IMR-90 (cell line): Measurements from ENCODE around the gene SLCO1B1. TPM values are rescaled to one million over a fixed set of nuclear protein-coding genes. Genes with fewer than 3 reads are reported as not detected.
"Not testable (repeated sequence)": the region's sequence is repeated elsewhere in the genome, so short reads cannot be mapped to it uniquely, and the experiment has no call there.

Experiments used
- ATAC-seq: fragments of 200-7000 bp; cut with Tn5 transposase; 2 replicates; pipeline ENCODE4 v1.9.1; 2020; ENCODE audit warnings: low read depth, mild to moderate bottlenecking, moderate library complexity
- BruUV-seq: library from RNA; stranded (reverse); fragments of 400-500 nt; replicated peaks from 2 replicates; lab custom pipeline; 2021; lab: Mats Ljungman, UMichigan
- CTCF ChIA-PET: fragments of 300-600 bp; formaldehyde crosslinking; extraction: SDS; loops from one replicate; lab custom pipeline; 2021; ENCODE audit warnings: antibody characterized with exemption; lab: Yijun Ruan, JAX
- POLR2A ChIA-PET: fragments of 300-600 bp; sonication (Branson Sonifier 250); formaldehyde crosslinking; loops from one replicate; lab custom pipeline; 2022; ENCODE audit warnings: antibody characterized with exemption; ENCODE audit not compliant: unreplicated experiment; lab: Charles Lee
- DNase-seq: peaks from one replicate; pipeline ENCODE4 v3.0.0; 2013
- H2AFZ ChIP-seq: replicated peaks from 2 replicates; pipeline ENCODE3; 2013; ENCODE audit warnings: low read length, mild to moderate bottlenecking; ENCODE audit not compliant: poor library complexity
- H2AK5ac ChIP-seq: 2 replicates; pipeline ENCODE4 v1.6.1; 2013; ENCODE audit warnings: low read depth, low read length, inconsistent platforms
- H2AK9ac ChIP-seq: replicated peaks from 2 replicates; pipeline ENCODE3; 2013; ENCODE audit warnings: mild to moderate bottlenecking, low read depth, low read length, moderate library complexity; ENCODE audit not compliant: poor library complexity
- H2BK120ac ChIP-seq: 2 replicates; pipeline ENCODE4 v1.6.1; 2013; ENCODE audit warnings: low read depth, low read length, inconsistent platforms
- H2BK15ac ChIP-seq: 3 replicates; pipeline ENCODE4 v1.6.1; 2013; ENCODE audit warnings: low read depth, low read length, inconsistent platforms
- H2BK20ac ChIP-seq: 2 replicates; pipeline ENCODE4 v1.6.1; 2013; ENCODE audit warnings: low read depth, mild to moderate bottlenecking, inconsistent platforms, low read length, moderate library complexity
- H2BK5ac ChIP-seq: 2 replicates; pipeline ENCODE4 v1.6.1; 2013; ENCODE audit warnings: mild to moderate bottlenecking, low read depth, low read length, inconsistent platforms; ENCODE audit not compliant: poor library complexity, severe bottlenecking
- H3K14ac ChIP-seq: replicated peaks from 2 replicates; pipeline ENCODE4 v1.6.1; 2013; ENCODE audit warnings: low read depth, low read length, inconsistent platforms
- H3K18ac ChIP-seq: 2 replicates; pipeline ENCODE4 v1.6.1; 2013; ENCODE audit warnings: low read depth, low read length, control low read depth
- H3K23ac ChIP-seq: 2 replicates; pipeline ENCODE4 v1.6.1; 2013; ENCODE audit warnings: low read depth, low read length, inconsistent platforms
- H3K27ac ChIP-seq: 2 replicates; pipeline ENCODE4 v1.5.1; 2013; ENCODE audit warnings: mild to moderate bottlenecking, control low read depth, low read length; ENCODE audit not compliant: insufficient read depth
- H3K27me3 ChIP-seq: 2 replicates; pipeline ENCODE4 v1.6.1; 2013; ENCODE audit warnings: low read length; ENCODE audit not compliant: control insufficient read depth, insufficient read depth
- H3K36me3 ChIP-seq: 2 replicates; pipeline ENCODE4 v1.6.1; 2013; ENCODE audit warnings: low read length, mixed read lengths; ENCODE audit not compliant: control insufficient read depth, insufficient read depth
- H3K4ac ChIP-seq: 2 replicates; pipeline ENCODE4 v1.6.1; 2013; ENCODE audit warnings: low read depth, low read length, inconsistent platforms
- H3K4me1 ChIP-seq: 2 replicates; pipeline ENCODE4 v1.6.1; 2013; ENCODE audit warnings: low read length, mixed read lengths; ENCODE audit not compliant: control insufficient read depth, insufficient read depth
- H3K4me2 ChIP-seq: 2 replicates; pipeline ENCODE4 v1.6.1; 2013; ENCODE audit warnings: low read depth, mild to moderate bottlenecking, control low read depth, low read length, moderate library complexity
- H3K4me3 ChIP-seq: 2 replicates; pipeline ENCODE4 v1.5.1; 2013; ENCODE audit warnings: low read depth, mild to moderate bottlenecking, control low read depth, low read length, moderate library complexity; ENCODE audit not compliant: insufficient read depth
- H3K56ac ChIP-seq: 2 replicates; pipeline ENCODE4 v1.6.1; 2013; ENCODE audit warnings: low read length, inconsistent platforms; ENCODE audit not compliant: insufficient read depth; ENCODE audit errors: extremely low read depth
- H3K79me1 ChIP-seq, 2 experiments: 2 replicates each; pipeline ENCODE4 v1.6.1; 2013; ENCODE audit warnings: low read length in 2 of 2, inconsistent platforms in 1 of 2, low read depth in 1 of 2
- H3K9ac ChIP-seq: 2 replicates; pipeline ENCODE4 v1.6.1; 2013; ENCODE audit warnings: low read depth, low read length, control low read depth
- H3K9me1 ChIP-seq: 2 replicates; pipeline ENCODE4 v1.6.1; 2013; ENCODE audit warnings: low read length, inconsistent platforms; ENCODE audit not compliant: insufficient read depth
- H3K9me3 ChIP-seq: 2 replicates; pipeline ENCODE4 v1.6.1; 2013; ENCODE audit warnings: low read length; ENCODE audit not compliant: control insufficient read depth, insufficient read depth
- H4K20me1 ChIP-seq: 2 replicates; pipeline ENCODE4 v1.6.1; 2013; ENCODE audit warnings: low read length, inconsistent platforms; ENCODE audit not compliant: insufficient read depth
- H4K5ac ChIP-seq: 2 replicates; pipeline ENCODE4 v1.6.1; 2013; ENCODE audit warnings: mild to moderate bottlenecking, low read depth, low read length, control low read depth
- H4K8ac ChIP-seq, 2 experiments: 2 replicates each; pipeline ENCODE4 v1.6.1; 2013; ENCODE audit warnings: low read depth in 2 of 2, low read length in 2 of 2, control low read depth in 1 of 2, inconsistent platforms in 1 of 2
- H4K91ac ChIP-seq: 2 replicates; pipeline ENCODE4 v1.6.1; 2013; ENCODE audit warnings: low read depth, low read length, inconsistent platforms; ENCODE audit not compliant: insufficient read depth
- WGBS, 2 experiments: methylation state at CpG; one replicate each; pipeline versions ENCODE4 v1.1.5 to v1.1.7; 2013; ENCODE audit warnings: missing lambda C conversion rate in 2 of 2; ENCODE audit not compliant: insufficient read length in 1 of 2; ENCODE audit errors: extremely low coverage in 2 of 2; 5-methylcytosine and 5-hydroxymethylcytosine counted together
- dilution Hi-C: fragments of 300-500 bp; cut with HindIII; formaldehyde crosslinking; loops from one replicate; pipeline ENCODE4 v1.14.3; 2018; ENCODE audit warnings: low sequenced_read_pairs; ENCODE audit not compliant: unreplicated experiment
- in situ Hi-C: fragments of 300-500 bp; cut with MboI; formaldehyde crosslinking; loops from 3 replicates; pipeline ENCODE4 v1.14.3; 2019; ENCODE audit warnings: low sequenced_read_pairs, inconsistent platforms, mixed read lengths
- intact Hi-C: fragments of 100-400 bp; cut with micrococcal nuclease; formaldehyde crosslinking; loops from 2 replicates; pipeline ENCODE4 v1.10.0; 2022
- polyA plus RNA-seq, 3 experiments: library from polyadenylated mRNA; depleted of rRNA; stranded (reverse); fragments of >200 nt; gene quantifications; 2 replicates each; pipeline ENCODE4 v1.2.3, GENCODE V29; 2012; ENCODE audit warnings: low replicate concordance in 1 of 3
- total RNA-seq: library from RNA; depleted of rRNA; stranded (reverse); fragments of >200 nt; gene quantifications from 2 replicates; pipeline ENCODE4 v1.2.3, GENCODE V29; 2012

SLCO1B1 gene
- total and polyA plus RNA-seq, 2 of the 4 experiments (the other 2 are of a cell fraction): not detected

DNA sequence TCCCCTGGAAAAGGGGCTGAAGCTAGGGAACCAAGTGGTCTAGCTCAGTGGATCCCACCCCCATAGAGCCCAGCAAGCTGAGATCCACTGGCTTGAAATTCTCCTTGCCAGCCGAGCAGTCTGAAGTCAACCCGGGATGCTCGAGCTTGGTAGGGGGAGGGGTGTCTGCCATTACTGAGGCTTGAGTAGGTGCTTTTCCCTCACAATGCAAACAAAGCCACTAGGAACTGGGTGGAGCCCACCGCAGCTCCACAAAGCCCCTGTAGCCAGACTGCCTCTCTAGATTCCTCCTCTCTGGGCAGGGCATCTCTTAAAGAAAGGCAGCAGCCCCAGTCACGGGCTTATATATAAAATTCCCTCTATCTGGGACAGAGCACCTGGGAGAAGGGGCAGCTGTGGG lies 18.9 kb downstream of the SLCO1B1 start:
- H3K23ac ChIP-seq, POLR2A ChIA-PET, ATAC-seq, H3K18ac ChIP-seq, H3K4me3 ChIP-seq, H3K27ac ChIP-seq, intact Hi-C loops, H2BK20ac ChIP-seq, H3K4me1 ChIP-seq, H3K4ac ChIP-seq, H2BK5ac ChIP-seq, DNase-seq, dilution Hi-C loops, H3K27me3 ChIP-seq, H2AFZ ChIP-seq, BruUV-seq, H2BK15ac ChIP-seq, H4K91ac ChIP-seq, H3K9me3 ChIP-seq, H3K9me1 ChIP-seq, H2AK5ac ChIP-seq, CTCF ChIA-PET, H4K5ac ChIP-seq, H3K9ac ChIP-seq, H2AK9ac ChIP-seq, H3K4me2 ChIP-seq, H2BK120ac ChIP-seq, H3K79me1 ChIP-seq, H3K56ac ChIP-seq, H4K20me1 ChIP-seq, H3K36me3 ChIP-seq, H4K8ac ChIP-seq, H3K14ac ChIP-seq: not testable (repeated sequence)
- WGBS, 2 experiments: no CpG with 5 or more reads among the region's 5 CpGs
- in situ Hi-C loops: loop anchor here (25.0 kb wide), 1 partner anchor 688 kb away; no protein-coding TSS in a partner anchor
